ENCODE measurements around the gene ITGA8.

ITGA8 gene

GRCh38 chr10:15546606-15547005 is 173.1 kb downstream of the ITGA8 start:
- no peak overlapping the region for H3K4me3 ChIP-seq (replicated peaks; ENCODE audit: low read depth, low read length)
- no peak for TF ChIP-seq CTCF (IDR thresholded peaks at IDR 0.05; ENCODE audit: low read depth, low read length, missing control alignments)
- no peak for DNase-seq (ENCODE audit: extremely low read depth, low read depth)

GRCh38 chr10:15545884-15546283 is 173.8 kb downstream of the ITGA8 start:
- TF ChIP-seq CTCF (IDR thresholded peaks at IDR 0.05; ENCODE audit: low read depth, low read length, missing control alignments), result no peak
- DNase-seq (ENCODE audit: extremely low read depth, low read depth), result no peak

GRCh38 chr10:15545266-15545665 is 174.5 kb downstream of the ITGA8 start:
- no peak for DNase-seq (ENCODE audit: extremely low read depth, low read depth)
- TF ChIP-seq CTCF (IDR thresholded peaks at IDR 0.05; ENCODE audit: low read depth, low read length, missing control alignments), result no peak
- no peak overlapping the region for H3K4me3 ChIP-seq (replicated peaks; ENCODE audit: low read depth, low read length)

More at GRCh38 chr10:15545884-15546283, 173.8 kb downstream of the ITGA8 start:
- no peak overlapping the region for H3K4me3 ChIP-seq (replicated peaks; ENCODE audit: low read depth, low read length)

GRCh38 chr10:15543994-15544393 is 175.7 kb downstream of the ITGA8 start:
- no peak for TF ChIP-seq CTCF (IDR thresholded peaks at IDR 0.05; ENCODE audit: low read depth, low read length, missing control alignments)
- H3K4me3 ChIP-seq (replicated peaks; ENCODE audit: low read depth, low read length), result no peak overlapping the region
- DNase-seq (ENCODE audit: extremely low read depth, low read depth), result no peak

GRCh38 chr10:15542817-15543216 is 176.9 kb downstream of the ITGA8 start:
- no peak for TF ChIP-seq CTCF (IDR thresholded peaks at IDR 0.05; ENCODE audit: low read depth, low read length, missing control alignments)
- H3K4me3 ChIP-seq (replicated peaks; ENCODE audit: low read depth, low read length), result no peak overlapping the region
- DNase-seq (ENCODE audit: extremely low read depth, low read depth), result no peak

GRCh38 chr10:15541376-15541775 is 178.3 kb downstream of the ITGA8 start:
- no peak for TF ChIP-seq CTCF (IDR thresholded peaks at IDR 0.05; ENCODE audit: low read depth, low read length, missing control alignments)
- no peak for DNase-seq (ENCODE audit: extremely low read depth, low read depth)
- no peak overlapping the region for H3K4me3 ChIP-seq (replicated peaks; ENCODE audit: low read depth, low read length)

- no peak for DNase-seq (ENCODE audit: extremely low read depth, low read depth)
- H3K4me3 ChIP-seq (replicated peaks; ENCODE audit: low read depth, low read length), result no peak overlapping the region
- no peak for TF ChIP-seq CTCF (IDR thresholded peaks at IDR 0.05; ENCODE audit: low read depth, low read length, missing control alignments)
Observed at GRCh38 chr10:15540727-15541126, 179.0 kb downstream of the ITGA8 start.
